Hematopoietic multipotent progenitor cell treated with erythropoietin and hydrocortisone succinate and interleukin-3 and kit ligand, for 6 days (in vitro differentiated cells): Measurements from ENCODE around the gene PSORS1C1.

ENCODE experiments used
- DNase-seq: peaks from one replicate; pipeline ENCODE4 v3.0.0-alpha.2; 2015

Gene PSORS1C1

DNA sequence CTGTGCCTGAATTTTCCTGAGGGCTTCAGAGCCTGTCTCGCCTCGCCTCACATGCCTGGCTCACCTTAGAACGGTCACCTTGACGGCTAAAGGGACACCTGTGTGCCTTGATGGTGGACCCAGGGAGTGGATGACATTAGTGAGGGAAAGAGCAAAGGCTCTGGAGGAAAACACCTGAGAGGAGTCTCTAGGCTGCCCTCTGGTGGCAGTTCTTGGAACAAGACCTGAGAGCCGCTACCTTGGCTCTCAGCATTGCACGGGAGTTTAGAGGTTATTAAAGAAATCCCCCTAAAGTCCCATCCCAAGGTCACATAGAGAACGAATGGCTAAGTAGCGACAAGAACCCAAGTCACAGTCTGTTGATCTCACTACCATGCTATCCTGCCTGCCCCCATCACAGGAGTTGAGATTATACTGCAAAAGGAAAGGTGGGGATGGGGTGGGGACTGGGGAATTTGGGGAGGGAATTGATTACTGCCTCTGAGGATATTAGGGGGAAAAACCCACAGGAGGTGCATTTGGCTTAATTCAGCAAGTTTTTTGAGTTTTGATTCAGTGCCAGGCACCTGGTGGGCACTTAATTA, 13.6 kb downstream of the PSORS1C1 start:
- DNase-seq: peak; percentile 78

DNA sequence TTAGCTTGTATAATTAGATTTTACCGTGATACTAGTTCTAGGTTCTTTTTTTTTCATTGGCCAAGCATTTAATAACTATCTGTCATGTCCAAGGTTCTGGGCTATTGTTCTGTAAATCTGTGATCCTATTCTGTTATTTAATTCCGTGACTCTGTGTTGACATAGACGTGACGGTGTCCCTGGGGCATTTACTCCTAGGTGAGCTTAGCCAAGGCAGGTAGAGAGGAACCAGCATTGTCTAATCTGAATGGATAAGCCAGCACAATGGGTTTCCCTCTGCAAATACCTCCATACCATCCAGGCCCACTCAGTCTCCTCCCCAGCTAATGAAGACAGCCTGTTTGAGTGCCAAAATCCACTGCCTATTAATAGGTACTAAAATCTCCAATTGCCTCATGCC, 14.5 kb downstream of the PSORS1C1 start:
- no peak for DNase-seq

DNA sequence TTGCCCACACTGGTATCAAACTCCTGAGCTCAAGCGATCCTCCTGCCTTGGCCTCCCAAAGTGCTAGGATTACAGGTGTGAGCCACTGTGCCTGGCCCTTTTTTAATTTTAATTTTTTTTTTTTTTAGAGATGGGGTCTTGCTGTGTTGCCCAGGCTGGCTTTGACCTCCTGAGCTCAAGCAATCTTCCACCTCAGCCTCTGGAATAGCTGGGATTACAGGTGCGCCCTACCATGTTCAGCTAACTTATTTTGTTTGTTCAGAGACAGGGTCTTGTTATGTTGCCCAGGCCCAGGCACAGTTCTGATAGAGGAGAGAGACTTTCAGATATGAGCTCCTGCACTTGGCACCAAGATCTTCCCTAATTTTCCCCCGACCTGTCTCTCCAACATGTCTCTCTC, 16.2 kb downstream of the PSORS1C1 start:
- DNase-seq: no peak

DNA sequence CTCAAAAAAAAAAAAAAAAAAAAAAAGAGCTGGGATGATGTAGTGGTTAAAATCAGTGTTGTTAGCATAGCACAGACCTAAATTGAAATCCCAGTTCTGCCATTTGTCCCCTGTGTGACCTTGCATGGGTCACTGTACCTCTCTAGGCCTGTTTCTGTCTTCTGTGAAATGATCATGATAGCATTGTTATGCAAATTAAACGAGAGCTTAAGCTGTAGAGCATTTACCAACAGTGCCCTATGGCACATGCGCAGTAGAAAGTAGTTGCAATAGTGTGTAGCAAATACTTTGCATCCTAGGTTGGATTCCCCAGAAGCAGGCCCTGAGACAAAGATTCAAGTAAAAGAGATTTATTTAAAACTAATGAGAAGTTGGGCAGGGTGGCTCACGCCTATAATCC, 17.0 kb downstream of the PSORS1C1 start:
- no peak for DNase-seq

DNA sequence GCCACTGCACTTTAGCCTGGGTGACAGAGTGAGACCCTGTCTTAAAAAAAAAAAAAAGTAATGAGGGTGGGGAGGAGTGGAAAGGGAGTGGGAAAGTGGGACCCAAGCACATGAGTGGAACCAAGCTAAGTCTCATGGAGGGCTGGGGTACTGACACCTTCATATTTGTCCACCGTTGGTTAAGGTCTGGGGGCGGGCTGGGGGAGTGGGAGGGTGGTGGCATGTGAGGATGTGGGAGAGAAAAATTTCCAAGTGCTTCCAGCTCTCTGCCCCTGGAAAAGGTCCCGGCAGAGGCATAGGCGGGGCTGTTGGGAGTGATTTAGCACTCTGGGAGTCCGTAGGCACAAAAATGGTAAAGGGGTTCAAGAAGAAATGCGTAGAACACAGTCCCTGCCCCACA, 18.2 kb downstream of the PSORS1C1 start:
- DNase-seq: no peak

DNA sequence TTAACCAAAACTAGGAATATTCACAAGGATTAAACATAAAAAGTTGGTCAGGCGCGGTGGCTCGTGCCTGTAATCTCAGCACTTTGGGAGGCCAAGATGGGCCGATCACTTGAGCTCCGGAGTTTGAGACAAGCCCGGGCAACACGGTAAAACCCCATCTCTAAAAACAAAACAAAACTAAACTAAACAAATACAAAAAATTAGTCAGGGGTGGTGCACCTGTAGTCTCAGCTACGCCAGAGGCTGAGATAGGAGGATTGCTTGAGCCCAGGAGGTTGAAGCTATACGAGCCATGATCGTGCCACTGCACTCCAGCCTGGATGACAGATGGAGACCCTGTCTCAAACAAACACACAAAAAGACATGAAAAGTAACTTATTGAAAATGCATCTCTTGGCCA, 21.1 kb downstream of the PSORS1C1 start:
- no peak for DNase-seq

DNA sequence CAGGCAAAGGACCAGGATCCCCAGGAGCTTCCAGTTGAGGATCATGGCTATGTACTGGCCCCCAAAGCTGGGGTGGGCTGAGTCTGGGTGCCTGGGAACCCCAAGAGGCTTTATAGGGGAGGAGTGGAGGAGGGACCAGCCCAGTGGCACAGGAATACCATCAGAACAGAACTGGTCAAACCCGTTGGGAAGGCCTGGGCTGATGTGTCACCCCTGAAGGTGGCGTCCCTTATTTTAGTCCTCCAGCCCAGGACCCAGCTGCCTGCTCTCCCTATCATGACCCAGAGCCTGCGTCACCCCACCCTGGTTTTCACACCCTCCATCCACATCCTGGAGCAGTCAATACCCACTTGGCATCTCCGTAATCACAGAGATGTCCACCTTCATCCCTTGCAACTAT, 24.4 kb downstream of the PSORS1C1 start, which contains the start of gene PSORS1C2:
Gene PSORS1C2 (minus strand): TSS at position 85 of the 400 bp plus-strand sequence. CDS start 40 bp downstream, at position 45.
- no peak for DNase-seq

DNA sequence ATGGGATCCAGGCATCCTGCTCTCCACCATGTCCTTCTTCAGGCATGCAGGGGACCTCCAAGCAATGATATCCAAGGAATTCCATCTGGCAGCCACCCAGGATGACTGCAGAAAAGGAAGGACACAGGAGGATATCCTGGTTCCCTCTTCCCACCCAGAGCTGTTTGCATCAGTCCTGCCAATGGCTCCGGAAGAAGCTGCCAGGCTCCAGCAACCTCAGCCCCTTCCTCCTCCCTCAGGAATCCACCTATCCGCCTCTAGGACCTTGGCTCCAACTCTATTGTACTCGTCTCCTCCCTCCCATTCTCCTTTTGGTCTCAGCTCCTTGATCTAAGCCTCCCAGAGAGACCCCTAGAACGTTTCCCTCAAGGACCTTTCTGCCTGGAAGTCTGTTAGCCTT, 25.0 kb downstream of the PSORS1C1 start:
- no peak for DNase-seq

DNA sequence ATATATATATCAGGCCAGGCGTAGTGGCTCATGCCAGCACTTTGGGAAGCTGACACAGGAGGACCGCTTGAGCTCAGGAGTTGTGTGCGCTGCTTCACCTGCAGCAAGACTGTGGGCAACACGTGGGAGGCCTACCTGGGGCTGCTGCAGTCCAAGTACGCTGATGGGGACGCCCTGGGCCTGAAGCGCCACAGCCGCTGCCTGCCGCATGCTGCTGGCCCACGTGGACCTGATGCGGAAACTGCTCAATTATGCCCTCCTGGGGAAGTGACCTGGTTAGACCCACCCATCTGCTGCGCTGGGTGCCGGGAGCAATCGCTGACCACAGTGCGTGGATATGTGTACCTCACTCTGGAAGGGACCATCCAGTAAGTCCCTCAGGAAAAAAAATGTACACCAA, 26.0 kb downstream of the PSORS1C1 start:
- DNase-seq: no peak

DNA sequence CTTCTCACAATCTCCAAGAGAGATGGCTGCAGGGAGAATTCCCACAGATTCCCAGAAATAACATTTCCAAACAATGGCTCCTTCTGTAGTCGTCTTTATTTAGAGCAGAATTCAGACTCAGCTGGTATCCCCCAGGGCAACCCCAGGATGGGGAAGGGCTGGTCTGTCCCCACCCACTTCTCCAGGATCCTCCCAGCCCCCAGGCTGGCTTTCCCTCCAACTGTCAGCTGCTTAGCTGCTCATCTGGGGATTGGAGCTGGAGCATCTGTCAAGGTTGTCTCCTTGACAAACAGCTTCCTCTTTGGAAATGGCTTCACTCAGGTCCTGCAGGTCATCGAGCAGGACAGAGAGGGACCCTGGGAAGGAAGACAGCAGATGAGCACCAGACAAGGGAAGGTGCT, 27.8 kb downstream of the PSORS1C1 start:
- no peak for DNase-seq

DNA sequence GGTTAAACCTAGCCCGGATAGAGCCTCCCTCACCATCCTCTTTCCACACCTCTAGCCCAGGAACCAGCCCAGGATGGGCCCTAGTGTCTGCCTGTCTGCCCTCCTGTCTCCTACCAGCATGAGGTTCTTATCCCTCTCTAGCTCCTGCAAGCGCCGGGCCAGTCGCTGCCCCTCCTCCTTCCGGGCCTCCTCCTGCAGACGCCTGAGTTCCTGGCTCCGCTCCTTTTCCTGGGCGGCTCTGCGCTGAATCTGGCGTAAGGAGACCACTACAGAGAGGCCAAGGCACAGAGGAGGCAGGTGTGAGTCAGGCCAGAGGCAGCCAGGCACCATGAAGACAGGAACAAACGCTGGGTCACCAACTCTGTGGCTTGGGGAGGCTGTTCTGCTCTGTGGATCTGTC, 28.5 kb downstream of the PSORS1C1 start:
- no peak for DNase-seq

DNA sequence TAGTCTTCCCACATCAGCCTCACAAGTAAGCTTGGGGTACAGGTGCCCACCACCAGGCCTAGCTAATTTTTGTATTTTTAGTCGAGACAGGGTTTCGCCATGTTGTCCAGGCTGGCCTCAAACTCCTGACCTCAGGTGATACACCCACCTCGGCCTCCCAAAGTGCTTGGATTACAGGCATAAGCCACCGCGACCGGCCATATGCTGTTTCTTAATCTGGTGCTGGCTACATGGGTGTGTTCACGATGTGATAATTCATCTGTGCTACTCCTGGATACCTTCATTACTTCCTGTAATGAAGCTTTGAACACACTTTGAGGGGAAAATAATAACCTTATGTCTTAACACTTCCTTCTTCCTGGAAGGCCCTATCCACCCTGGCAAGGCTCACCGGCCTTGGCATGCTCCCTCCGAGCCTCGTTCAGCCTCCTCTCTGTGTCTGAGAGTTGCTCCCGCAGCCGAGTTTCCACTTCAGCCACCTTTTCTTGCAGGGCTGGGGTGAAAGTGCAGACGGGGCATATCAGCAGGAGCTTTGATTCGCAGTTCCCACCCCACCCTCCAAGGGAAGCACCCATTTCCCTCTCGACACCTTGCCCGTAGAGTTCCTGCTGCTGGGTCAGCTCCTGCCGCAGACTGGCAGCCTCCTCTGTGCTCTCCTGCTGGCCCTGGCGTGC, 29.8 kb downstream of the PSORS1C1 start:
- DNase-seq: no peak

DNA sequence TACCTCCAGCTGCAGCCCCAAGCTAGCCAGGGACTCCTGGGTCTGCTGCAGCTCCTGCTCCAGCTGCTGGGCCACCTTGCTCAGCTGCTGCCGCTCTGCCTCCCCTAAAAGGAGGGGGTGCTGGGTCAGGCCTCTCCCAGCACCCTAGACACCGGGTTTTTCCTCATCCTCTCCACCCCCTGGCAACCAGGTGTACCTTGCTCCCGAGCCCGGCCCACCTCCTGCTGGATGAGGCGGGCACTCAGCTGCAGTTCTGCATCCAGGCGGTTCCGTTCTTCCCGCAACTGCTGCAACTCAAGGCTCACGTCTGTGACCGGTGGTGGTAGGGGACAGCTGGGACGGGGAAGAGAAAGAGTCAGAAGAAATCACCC, 30.4 kb downstream of the PSORS1C1 start:
- DNase-seq: no peak

DNA sequence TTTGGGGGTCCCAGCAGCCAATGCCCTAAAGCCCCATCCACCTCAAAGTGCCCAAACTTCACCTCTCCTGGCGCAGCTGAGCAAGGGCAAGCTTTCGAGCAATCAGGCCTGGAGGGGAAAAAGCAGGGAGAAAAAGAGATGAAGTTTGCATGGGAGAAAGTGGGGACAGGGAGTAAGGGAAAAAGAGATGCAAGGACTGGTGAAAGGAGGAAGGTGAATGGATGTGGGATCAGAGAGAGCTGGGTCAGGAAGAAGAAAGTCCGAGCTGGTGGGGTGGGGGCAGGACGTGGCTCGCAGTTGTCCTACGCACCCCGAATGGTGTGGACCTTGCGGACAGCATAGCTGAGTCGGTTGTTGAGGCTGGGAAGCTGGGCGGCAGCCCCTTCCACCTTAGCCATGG, 30.8 kb downstream of the PSORS1C1 start:
- no peak for DNase-seq

DNA sequence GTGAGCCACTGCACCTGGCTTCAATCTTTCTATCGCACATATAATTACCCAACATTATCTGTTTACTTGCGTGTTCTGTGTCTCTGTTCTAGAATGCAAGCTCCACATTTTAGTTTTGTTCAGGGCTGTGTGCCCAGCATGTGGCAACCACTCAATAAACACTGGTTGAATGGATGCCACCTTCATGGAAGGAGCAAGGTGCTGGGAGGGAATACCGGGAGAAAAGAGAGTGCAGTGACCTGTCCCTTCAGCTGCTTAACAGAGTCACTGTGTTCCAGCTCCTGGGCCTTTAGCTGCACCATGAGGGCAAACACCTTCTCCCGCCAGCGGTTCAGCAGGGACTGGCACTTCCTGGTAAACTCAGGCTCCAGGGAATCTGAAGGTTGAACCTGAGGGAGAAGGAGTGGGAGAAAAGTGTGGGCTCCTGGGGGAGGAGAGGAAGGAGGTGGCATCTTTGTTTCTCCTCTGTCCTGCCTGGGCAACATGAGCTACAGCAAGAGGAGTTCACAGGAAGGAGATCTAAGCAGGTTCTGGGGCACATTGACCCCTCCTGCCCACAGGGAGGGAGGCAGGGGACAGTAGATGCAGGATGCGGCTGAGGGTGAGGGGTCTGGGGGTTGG, 35.3 kb downstream of the PSORS1C1 start:
- no peak for DNase-seq

DNA sequence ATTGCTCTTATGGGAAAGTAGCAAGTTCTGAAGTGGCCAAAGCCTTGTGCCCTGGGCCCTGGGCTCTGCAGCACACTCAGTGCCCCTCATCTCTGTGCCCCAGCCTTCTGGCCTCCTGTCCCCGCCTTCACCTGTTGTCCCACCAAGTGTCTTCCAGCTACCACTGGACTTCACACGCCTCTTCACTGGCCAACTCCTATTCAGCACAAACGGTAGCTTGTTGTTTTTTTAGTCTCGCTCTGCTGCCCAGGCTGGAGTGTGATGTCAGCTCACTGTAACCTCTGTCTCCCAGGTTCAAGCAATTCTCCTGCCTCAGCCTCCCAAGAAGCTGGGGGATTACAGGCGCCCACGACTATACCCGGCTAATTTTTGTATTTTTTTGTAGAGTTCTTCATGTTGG, 38.2 kb downstream of the PSORS1C1 start:
- DNase-seq: no peak

DNA sequence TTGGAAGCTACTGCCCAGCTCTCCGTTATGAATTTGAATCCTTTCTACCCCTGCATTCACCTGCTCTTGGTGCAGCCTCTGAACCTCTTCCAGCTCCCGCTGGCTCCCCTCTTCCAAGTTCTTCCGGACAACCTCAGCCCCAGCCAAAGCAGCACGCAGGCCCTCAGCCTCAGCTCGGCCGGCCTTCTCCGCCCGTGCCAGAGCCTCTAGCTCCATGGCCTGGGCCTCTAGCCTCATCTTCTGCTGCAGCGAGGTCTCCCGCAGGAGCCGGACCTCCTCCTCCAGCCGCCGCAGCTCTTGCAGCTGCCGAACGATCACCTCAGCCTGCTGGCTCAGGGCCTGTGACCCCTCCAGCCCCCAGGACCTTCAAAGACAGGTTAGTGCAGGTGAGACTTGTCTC, 39.8 kb downstream of the PSORS1C1 start:
- no peak for DNase-seq

DNA sequence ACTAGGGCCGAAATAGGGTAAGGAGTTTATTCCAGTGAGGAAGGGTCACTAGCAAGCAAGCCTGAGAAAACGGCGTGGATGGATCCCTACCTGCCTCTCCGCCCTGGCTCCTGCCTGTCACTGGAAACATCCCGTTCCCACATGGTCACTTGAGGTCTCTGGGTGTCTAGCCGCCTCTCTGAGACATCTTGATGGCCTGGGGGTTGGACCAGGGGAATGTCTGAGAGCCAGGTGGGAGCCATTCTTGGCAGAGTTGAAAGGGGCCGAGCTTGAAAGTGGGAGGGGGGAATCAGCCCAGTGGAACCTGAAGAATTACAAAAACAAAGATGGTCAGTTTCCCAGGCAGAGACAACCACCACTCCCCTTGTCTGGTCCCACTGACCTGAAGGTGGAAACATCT, 42.0 kb downstream of the PSORS1C1 start:
- DNase-seq: no peak

DNA sequence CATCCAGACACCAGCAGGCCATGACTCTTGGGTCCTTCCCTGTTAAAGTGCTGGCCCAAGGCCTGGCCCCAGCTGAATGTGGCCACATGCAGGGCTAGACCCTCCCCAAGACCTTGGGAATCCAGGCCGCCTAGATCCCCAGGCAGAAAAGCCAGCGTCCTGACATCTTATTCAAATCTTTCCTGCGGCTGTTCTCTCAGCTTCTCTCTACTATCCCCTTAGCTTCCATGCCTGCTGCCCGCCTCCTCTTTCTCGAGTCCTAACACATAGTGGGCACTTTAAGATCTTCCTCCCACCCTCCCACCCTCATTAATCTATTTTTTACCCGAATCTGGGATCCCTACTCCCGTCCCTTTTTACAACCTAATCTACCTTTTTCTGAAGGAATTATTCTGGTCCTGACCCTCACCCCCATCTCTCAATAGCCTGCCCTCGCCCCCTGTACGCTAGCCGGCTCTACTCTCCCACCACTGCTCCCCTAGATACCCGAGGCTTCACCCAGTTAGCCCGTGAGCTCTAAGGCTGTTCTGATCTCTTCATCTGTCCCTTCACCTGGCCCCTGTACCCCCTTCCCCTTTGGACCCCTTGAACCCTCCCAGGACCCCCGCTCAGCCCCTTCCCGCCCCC, 43.0 kb downstream of the PSORS1C1 start, which contains the start of gene CCHCR1:
Gene CCHCR1 (minus strand): TSS at position 290 of the 627 bp plus-strand sequence. CDS start 202 bp downstream, at position 88.
- no peak for DNase-seq

DNA sequence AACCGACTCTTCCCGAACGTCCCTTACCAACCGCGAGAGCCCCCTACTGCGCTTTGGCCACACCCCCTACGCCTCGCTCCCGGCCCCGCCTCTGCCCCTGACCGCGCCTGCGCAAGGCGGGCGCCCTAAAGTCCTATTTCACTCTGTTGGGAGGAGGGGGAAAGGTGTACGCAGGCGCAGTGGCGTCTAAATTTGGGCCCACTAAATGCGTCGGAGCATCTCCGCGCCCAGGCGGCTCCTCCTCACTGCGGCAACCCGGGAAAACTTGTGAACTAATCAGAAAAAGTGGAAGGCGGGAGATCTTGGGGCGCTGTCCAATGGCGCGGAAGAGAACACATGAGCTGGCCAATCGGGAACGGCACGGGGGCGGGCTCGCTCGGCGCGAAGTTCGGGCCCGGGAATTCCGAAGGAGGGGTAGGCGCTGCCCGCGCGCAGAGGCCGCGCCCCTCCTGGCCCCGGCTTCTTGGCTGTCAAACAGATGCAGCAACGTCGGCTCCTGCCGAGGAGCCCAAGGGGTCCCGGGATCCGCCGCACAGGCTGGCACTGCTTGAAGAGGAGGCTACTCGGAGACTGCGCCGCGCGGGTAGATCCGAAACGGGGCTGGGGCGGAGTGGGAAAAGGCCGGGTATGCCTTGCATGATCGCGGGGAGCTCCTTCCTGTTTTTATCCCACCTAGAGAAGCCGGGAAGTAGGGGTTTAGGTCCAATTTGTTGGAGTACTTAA, 43.7 kb downstream of the PSORS1C1 start, which contains the start of gene TCF19:
Gene TCF19 (plus strand): TSS at position 450 of the 723 bp plus-strand sequence. CDS start 881 bp downstream, outside the sequence.
- DNase-seq: peak; percentile 99

DNA sequence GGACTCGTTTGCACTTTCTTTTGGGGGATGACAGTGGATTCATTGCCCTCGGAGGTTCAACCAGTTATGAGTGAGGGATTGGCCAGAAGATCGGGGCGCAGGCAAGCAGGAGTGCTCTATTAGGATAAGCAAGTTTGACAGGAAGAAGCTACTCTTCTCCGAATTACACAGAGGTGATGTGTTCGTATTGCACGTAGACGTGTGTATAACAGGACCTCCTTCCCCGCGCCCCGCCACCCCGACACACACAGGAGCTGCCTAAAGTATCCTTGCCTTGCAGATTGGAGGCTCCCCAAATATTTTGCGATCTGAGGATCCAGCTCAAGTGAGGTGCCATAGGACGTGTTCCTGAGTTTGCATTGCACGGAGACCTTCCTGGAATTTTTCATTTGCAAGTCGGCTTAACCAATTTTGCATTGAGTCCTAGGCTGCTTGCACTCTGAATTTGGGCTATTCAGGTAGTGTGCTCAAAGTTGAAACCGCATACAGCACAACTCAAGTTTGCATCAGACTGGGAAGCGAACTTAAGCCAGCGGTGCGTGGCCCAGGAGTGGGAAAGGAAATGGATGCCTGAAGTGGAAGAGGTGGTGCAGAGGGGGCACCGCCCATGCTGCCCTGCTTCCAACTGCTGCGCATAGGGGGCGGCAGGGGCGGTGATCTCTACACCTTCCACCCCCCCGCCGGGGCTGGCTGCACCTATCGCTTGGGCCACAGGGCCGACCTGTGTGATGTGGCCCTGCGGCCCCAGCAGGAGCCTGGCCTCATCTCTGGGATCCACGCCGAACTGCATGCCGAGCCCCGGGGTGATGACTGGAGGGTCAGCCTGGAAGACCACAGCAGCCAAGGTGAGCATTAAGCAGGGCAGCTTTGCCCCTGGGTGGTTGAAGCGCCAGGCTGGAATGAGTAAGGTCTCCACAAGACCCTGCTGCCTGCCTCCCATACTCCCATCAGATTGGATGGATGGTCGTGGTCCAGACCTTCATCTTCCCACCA, 44.6 kb downstream of the PSORS1C1 start:
- peak; percentile 58 for DNase-seq
